ENCODE measurements around the gene HSPB6. TPM values are rescaled to one million over a fixed set of nuclear protein-coding genes. Genes with fewer than 3 reads are reported as not detected.

Gene HSPB6
- total RNA-seq, 1 experiment from 2014 or later, result 2.7 TPM

DNA sequence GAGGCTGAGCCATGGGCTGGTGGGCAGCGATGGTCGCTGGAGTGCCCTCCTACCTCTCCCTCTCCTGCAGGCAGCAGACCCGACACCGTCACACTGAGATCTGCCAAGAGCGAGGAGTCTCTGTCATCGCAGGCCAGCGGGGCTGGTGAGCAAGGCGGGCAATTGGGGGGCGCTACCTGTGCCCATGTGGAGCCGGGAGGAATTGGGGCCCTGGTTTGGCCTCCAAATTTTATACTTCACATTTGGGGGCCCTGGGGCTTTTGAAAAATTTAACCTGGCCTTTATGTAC, 28.5 kb upstream of the HSPB6 start:
- 0 out of 2 replicates have a peak, but pooled peaks cover 4% of the 10 kb centered on the region for H3F3A ChIP-seq (ENCODE audit: insufficient read depth, low read depth)
- H3K27me3 ChIP-seq (ENCODE audit: insufficient read depth, low read depth), result peaks cover 15% of the 10 kb centered on the region
- no peak overlapping the region for H2AFZ ChIP-seq
- no peak overlapping the region for H3K27ac ChIP-seq
- no peaks in the 10 kb centered on the region for H3K79me2 ChIP-seq (ENCODE audit: low read depth)
- DNase-seq, result no peak
- H3K36me3 ChIP-seq (ENCODE audit: low read depth), result no peaks in the 10 kb centered on the region
- H3K4me3 ChIP-seq, result no peak overlapping the region
- no peak overlapping the region for H3K4me2 ChIP-seq
- CTCF ChIA-PET, result no interaction called here
- POLR2A ChIA-PET (ENCODE audit: unreplicated experiment), result no interaction called here
- intact Hi-C loops (cut with micrococcal nuclease; ENCODE audit: unreplicated experiment), result no loop called here
- BruUV-seq (replicated peaks), result no TSS peak
- TF ChIP-seq EZH2 (IDR thresholded peaks at IDR 0.05; ENCODE audit: low read depth), result no peak
- TF ChIP-seq, protein P1, sequence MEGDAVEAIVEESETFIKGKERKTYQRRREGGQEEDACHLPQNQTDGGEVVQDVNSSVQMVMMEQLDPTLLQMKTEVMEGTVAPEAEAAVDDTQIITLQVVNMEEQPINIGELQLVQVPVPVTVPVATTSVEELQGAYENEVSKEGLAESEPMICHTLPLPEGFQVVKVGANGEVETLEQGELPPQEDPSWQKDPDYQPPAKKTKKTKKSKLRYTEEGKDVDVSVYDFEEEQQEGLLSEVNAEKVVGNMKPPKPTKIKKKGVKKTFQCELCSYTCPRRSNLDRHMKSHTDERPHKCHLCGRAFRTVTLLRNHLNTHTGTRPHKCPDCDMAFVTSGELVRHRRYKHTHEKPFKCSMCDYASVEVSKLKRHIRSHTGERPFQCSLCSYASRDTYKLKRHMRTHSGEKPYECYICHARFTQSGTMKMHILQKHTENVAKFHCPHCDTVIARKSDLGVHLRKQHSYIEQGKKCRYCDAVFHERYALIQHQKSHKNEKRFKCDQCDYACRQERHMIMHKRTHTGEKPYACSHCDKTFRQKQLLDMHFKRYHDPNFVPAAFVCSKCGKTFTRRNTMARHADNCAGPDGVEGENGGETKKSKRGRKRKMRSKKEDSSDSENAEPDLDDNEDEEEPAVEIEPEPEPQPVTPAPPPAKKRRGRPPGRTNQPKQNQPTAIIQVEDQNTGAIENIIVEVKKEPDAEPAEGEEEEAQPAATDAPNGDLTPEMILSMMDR (conservative IDR thresholded peaks at IDR 0.05), result no peak
- no peaks in the 10 kb centered on the region for H3K9me2 ChIP-seq (ENCODE audit: insufficient read depth)
- no peaks in the 10 kb centered on the region for H3K9me3 ChIP-seq (ENCODE audit: insufficient read depth, low read depth)
- H3K4me1 ChIP-seq (replicated peaks; ENCODE audit: insufficient read depth), result no peaks in the 10 kb centered on the region
- H4K20me1 ChIP-seq (ENCODE audit: insufficient read depth), result no peaks in the 10 kb centered on the region

DNA sequence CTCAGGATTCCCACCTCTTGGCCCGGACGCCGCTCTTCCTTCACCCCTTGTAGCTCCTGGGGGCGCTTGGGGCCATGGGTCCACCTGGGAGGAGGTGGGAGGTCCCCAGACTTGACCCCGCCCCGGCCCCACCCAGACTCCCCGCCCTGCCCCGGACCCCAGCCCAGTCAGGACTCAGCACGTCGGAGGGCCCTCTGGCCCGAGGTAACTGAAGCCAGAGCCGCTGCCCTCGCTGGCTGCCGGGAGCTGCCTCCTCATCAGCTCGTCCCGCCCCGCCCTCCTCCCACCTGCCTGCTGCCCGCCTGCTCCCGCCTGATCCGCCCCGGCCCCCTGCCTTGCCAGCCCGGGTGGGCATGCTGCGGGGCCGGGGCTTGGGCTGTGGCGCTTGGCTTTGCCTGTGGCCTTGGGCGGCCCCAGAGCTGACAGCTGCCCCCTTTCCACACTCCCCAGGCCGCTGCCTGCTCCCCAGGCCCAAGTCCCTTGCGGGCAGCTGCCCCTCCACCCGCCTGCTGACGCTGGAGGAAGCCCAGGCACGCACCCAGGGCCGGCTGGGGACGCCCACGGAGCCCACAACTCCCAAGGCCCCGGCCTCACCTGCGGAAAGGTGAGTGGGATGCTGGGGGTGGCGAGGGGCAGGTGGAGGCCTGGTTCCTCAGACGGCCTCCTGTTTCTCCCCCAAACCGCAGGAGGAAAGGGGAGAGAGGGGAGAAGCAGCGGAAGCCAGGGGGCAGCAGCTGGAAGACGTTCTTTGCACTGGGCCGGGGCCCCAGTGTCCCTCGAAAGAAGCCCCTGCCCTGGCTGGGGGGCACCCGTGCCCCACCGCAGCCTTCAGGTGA, 27.9 kb upstream of the HSPB6 start:
- ChIA-PET POLR2A (ENCODE audit: unreplicated experiment) (interaction anchor here (0.6 kb wide), 1 partner anchor 37 kb away, joined by 3 read pairs; no protein-coding TSS in a partner anchor), CTCF (interaction anchor here (0.6 kb wide), 1 partner anchor 34 kb away, joined by 7 read pairs; no protein-coding TSS in a partner anchor)
- no peak overlapping the region for H3K4me3 ChIP-seq
- TF ChIP-seq, protein P1 (conservative IDR thresholded peaks at IDR 0.05), result no peak
- TF ChIP-seq EZH2 (IDR thresholded peaks at IDR 0.05; ENCODE audit: low read depth), result no peak
- H3K79me2 ChIP-seq (ENCODE audit: low read depth), result no peaks in the 10 kb centered on the region
- no peaks in the 10 kb centered on the region for H4K20me1 ChIP-seq (ENCODE audit: insufficient read depth)
- H3K9me3 ChIP-seq (ENCODE audit: insufficient read depth, low read depth), result no peaks in the 10 kb centered on the region
- H2AFZ ChIP-seq, result no peak overlapping the region
- intact Hi-C loops (cut with micrococcal nuclease; ENCODE audit: unreplicated experiment), result no loop called here
- H3K36me3 ChIP-seq (ENCODE audit: low read depth), result no peaks in the 10 kb centered on the region
- H3K27me3 ChIP-seq (ENCODE audit: insufficient read depth, low read depth), result peaks cover 15% of the 10 kb centered on the region
- H3F3A ChIP-seq (ENCODE audit: insufficient read depth, low read depth), result 0 out of 2 replicates have a peak, but pooled peaks cover 4% of the 10 kb centered on the region
- no peaks in the 10 kb centered on the region for H3K4me1 ChIP-seq (replicated peaks; ENCODE audit: insufficient read depth)
- BruUV-seq (replicated peaks), result no TSS peak
- DNase-seq, result no peak
- H3K9me2 ChIP-seq (ENCODE audit: insufficient read depth), result no peaks in the 10 kb centered on the region
- H3K27ac ChIP-seq, result no peak overlapping the region
- no peak overlapping the region for H3K4me2 ChIP-seq

DNA sequence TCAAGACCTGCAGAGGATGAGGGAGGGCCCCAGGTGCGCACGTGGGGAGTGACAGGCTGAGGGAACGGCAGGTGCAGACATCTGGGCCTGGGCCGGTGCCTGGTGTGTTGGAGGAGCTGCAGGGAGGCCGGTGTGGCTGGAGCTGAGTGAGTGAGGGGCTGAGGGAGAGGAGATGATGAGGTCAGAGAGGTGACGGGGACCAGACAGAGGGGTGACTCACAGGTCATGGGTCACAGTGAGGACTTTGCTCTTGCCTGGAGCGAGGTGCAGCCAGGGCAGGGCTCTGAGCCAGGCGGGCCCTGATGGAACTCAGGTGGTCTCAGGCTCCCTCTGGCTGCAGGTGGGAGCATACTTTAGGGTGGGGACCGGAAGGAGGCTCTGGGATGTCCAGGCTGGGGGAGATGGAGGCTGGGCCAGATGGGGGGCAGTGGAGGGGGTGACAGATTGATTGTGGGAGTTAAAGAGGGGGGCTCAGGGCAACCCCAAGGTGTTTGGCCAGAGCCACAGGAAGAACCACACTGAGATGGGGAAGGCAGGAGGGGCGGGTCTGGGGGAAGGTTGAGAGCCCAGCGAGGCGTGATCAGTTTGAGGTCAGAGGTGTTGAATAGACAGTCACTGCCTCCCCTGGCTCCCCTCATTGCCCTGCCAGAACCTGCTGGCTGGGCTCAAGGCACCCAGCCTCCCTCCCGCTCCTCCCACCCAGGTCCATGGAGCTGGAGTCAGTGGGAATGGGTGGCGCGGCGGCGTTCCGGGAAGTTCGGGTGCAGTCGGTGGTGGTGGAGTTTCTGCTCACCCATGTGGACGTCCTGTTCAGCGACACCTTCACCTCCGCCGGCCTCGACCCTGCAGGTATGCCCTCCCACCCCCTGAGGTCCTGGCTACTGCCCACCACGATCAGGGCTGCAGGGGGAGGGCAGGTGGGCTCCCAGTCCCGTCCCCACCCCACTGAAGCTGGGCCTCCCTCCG, 26.9 kb upstream of the HSPB6 start:
- Histone ChIP-seq H3K4me2 (no peak overlapping the region), H3K79me2 (ENCODE audit: low read depth) (no peaks in the 10 kb centered on the region), H3K27me3 (ENCODE audit: insufficient read depth, low read depth) (peaks cover 12% of the 10 kb centered on the region), H4K20me1 (ENCODE audit: insufficient read depth) (no peaks in the 10 kb centered on the region), H3K9me3 (ENCODE audit: insufficient read depth, low read depth) (no peaks in the 10 kb centered on the region), H3K9me2 (ENCODE audit: insufficient read depth) (no peaks in the 10 kb centered on the region), H3K4me1 (replicated peaks; ENCODE audit: insufficient read depth) (no peaks in the 10 kb centered on the region), H3K4me3 (no peak overlapping the region), H3F3A (ENCODE audit: insufficient read depth, low read depth) (0 out of 2 replicates have a peak, but pooled peaks cover 4% of the 10 kb centered on the region), H3K27ac (no peak overlapping the region), H2AFZ (no peak overlapping the region), H3K36me3 (ENCODE audit: low read depth) (no peaks in the 10 kb centered on the region)
- no TSS peak for BruUV-seq (replicated peaks)
- DNase-seq, result no peak
- CTCF ChIA-PET, result interaction anchor here (0.6 kb wide), 2 partner anchors 33 to 102 kb away, joined by 5 to 7 read pairs; no protein-coding TSS in a partner anchor
- intact Hi-C loops (cut with micrococcal nuclease; ENCODE audit: unreplicated experiment), result no loop called here
- POLR2A ChIA-PET (ENCODE audit: unreplicated experiment), result interaction anchor here (0.6 to 0.7 kb wide), 2 partner anchors 36 to 148 kb away, joined by 3 to 10 read pairs; no protein-coding TSS in a partner anchor
- TF ChIP-seq EZH2 (IDR thresholded peaks at IDR 0.05; ENCODE audit: low read depth), result no peak
- TF ChIP-seq, protein P1 (conservative IDR thresholded peaks at IDR 0.05), result no peak
